SK-N-SH (cell line): ENCODE data around the gene CNTN2. TPM values are rescaled to one million over a fixed set of nuclear protein-coding genes. Genes with fewer than 3 reads are reported as not detected.

Experiments
- CTCF ChIA-PET: fragments of 300-600, 350-600 bp; formaldehyde crosslinking; extraction: SDS; loops from one replicate; lab custom pipeline; 2021; lab: Yijun Ruan, JAX
- POLR2A ChIA-PET: fragments of 350-600 bp; sonication (Branson Sonifier 250); formaldehyde crosslinking; extraction: SDS; loops from one replicate; lab custom pipeline; 2020; ENCODE audit warnings: antibody characterized with exemption, inconsistent platforms; lab: Yijun Ruan, JAX
- DNase-seq: peaks from one replicate; pipeline ENCODE4 v3.0.0; 2012
- H2AFZ ChIP-seq: fragments of 200-600 bp; sonication (generic); 2 replicates; pipeline ENCODE4 v1.8.1; 2016; ENCODE audit warnings: antibody characterized with exemption, mild to moderate bottlenecking, low read depth
- H3F3A ChIP-seq: fragments of 200-600 bp; sonication (generic); replicated peaks from 2 replicates; pipeline ENCODE3; 2016; ENCODE audit warnings: antibody characterized with exemption, mild to moderate bottlenecking; ENCODE audit not compliant: insufficient read depth
- H3K27ac ChIP-seq, 2 experiments: fragments of 200-500 bp in 1 of 2; fragments of 200-600 bp in 1 of 2; sonication (Bioruptor generic) in 1 of 2; sonication (generic), shearing (Covaris generic) in 1 of 2; 2 replicates each; pipeline versions ENCODE4 v1.5.1 to v1.6.1; 2014 to 2016; ENCODE audit warnings: low read depth in 2 of 2, inconsistent platforms in 1 of 2, low read length in 1 of 2, mild to moderate bottlenecking in 1 of 2, mixed read lengths in 1 of 2
- H3K27me3 ChIP-seq: fragments of 200-600 bp; sonication (generic), shearing (Covaris generic); 2 replicates; pipeline ENCODE4 v1.6.1; 2016; ENCODE audit warnings: mixed run types; ENCODE audit not compliant: insufficient read depth
- H3K36me3 ChIP-seq, 2 experiments: fragments of 200-500 bp in 1 of 2; fragments of 200-600 bp in 1 of 2; sonication (Bioruptor generic) in 1 of 2; sonication (generic) in 1 of 2; replicated peaks in 1 of 2; 2 replicates each; pipeline versions ENCODE3 to v1.5.1; 2014 to 2016; ENCODE audit warnings: low read length in 1 of 2, mild to moderate bottlenecking in 1 of 2; ENCODE audit not compliant: insufficient read depth in 2 of 2, control insufficient read depth in 1 of 2
- H3K4me1 ChIP-seq, 2 experiments: fragments of 200-500 bp in 1 of 2; fragments of 200-600 bp in 1 of 2; sonication (Bioruptor generic) in 1 of 2; sonication (generic), shearing (Covaris generic) in 1 of 2; 2 replicates each; pipeline versions ENCODE4 v1.5.1 to v1.6.1; 2014 to 2016; ENCODE audit warnings: low read depth in 1 of 2, low read length in 1 of 2, mixed run types in 1 of 2; ENCODE audit not compliant: insufficient read depth in 2 of 2, control insufficient read depth in 1 of 2
- H3K4me2 ChIP-seq: fragments of 200-600 bp; sonication (generic), shearing (Covaris generic); 2 replicates; pipeline ENCODE4 v1.6.1; 2017; ENCODE audit warnings: mixed run types
- H3K4me3 ChIP-seq, 2 experiments: fragments of 200-500 bp in 1 of 2; fragments of 200-600 bp in 1 of 2; sonication (Bioruptor generic) in 1 of 2; sonication (generic), shearing (Covaris generic) in 1 of 2; 2 replicates each; pipeline versions ENCODE4 v1.5.1 to v1.8.1; 2014 to 2016; ENCODE audit warnings: low read depth in 2 of 2, inconsistent platforms in 1 of 2, low read length in 1 of 2, mild to moderate bottlenecking in 1 of 2, mixed read lengths in 1 of 2, moderate library complexity in 1 of 2
- H3K79me2 ChIP-seq: fragments of 200-600 bp; sonication (generic); 2 replicates; pipeline ENCODE4 v1.8.1; 2017; ENCODE audit warnings: mild to moderate bottlenecking; ENCODE audit not compliant: insufficient read depth
- H3K9ac ChIP-seq: fragments of 200-600 bp; sonication (generic); 2 replicates; pipeline ENCODE4 v1.6.1; 2017; ENCODE audit warnings: mixed run types
- H3K9me2 ChIP-seq: fragments of 200-600 bp; sonication (generic); 2 replicates; pipeline ENCODE4 v1.6.1; 2017; ENCODE audit warnings: mixed run types
- H3K9me3 ChIP-seq: fragments of 200-600 bp; sonication (generic); 2 replicates; pipeline ENCODE4 v1.6.1; 2017; ENCODE audit warnings: mixed run types, mild to moderate bottlenecking, moderate library complexity
- H4K20me1 ChIP-seq: fragments of 200-600 bp; sonication (generic); 2 replicates; pipeline ENCODE4 v1.6.1; 2017; ENCODE audit warnings: mild to moderate bottlenecking, mixed run types; ENCODE audit not compliant: insufficient read depth
- EZH2phosphoT487 ChIP-seq: fragments of 200-600 bp; sonication (generic); IDR thresholded peaks from 2 replicates; pipeline ENCODE4 v1.6.1; 2017; ENCODE audit warnings: low read depth, mixed run types, mild to moderate bottlenecking, antibody characterized with exemption, moderate library complexity, borderline replicate concordance
- GABPA ChIP-seq: IDR thresholded peaks from 2 replicates; pipeline ENCODE4 v1.4.0; 2012; ENCODE audit warnings: low read depth, mild to moderate bottlenecking
- JUND ChIP-seq: IDR thresholded peaks from 2 replicates; pipeline ENCODE4 v1.4.0; 2012
- MAX ChIP-seq: IDR thresholded peaks from 2 replicates; pipeline ENCODE4 v1.4.0; 2012; ENCODE audit warnings: low read depth
- PBX3 ChIP-seq: IDR thresholded peaks from 2 replicates; pipeline ENCODE4; 2012
- RFX5 ChIP-seq: IDR thresholded peaks from 2 replicates; pipeline ENCODE4 v1.6.1; 2012; ENCODE audit warnings: mild to moderate bottlenecking, improper control_type of control experiment, low read length
- TEAD4 ChIP-seq: IDR thresholded peaks from 2 replicates; pipeline ENCODE4 v1.4.0; 2012; ENCODE audit warnings: mild to moderate bottlenecking, borderline replicate concordance; ENCODE audit not compliant: insufficient read depth
- USF1 ChIP-seq: IDR thresholded peaks from 2 replicates; pipeline ENCODE4 v1.4.0; 2012; ENCODE audit warnings: low read depth, borderline replicate concordance
- YY1 ChIP-seq: IDR thresholded peaks from 2 replicates; pipeline ENCODE4 v1.4.0; 2012; ENCODE audit warnings: low read depth, mild to moderate bottlenecking
- WGBS: methylation state at CpG from one replicate; pipeline ENCODE4 v1.1.6; 2017; ENCODE audit warnings: low lambda C conversion rate; 5-methylcytosine and 5-hydroxymethylcytosine counted together
- polyA plus RNA-seq, 3 experiments: library from polyadenylated mRNA; depleted of rRNA; stranded (reverse); fragments of >200 nt; gene quantifications; 2 replicates each; pipeline ENCODE4 v1.2.3, GENCODE V29; 2012

CNTN2 gene
- polyA plus RNA-seq, 1 of the 3 experiments (the other 2 are of a cell fraction), result 0.02 TPM

GRCh38 chr1:205091043-205091740, 48.2 kb downstream of the CNTN2 start:
- Histone ChIP-seq H3K27me3 (no peaks in the 10 kb centered on the region), H4K20me1 (no peaks in the 10 kb centered on the region), H3K27ac (0 out of 4 replicates have a peak overlapping the region, but pooled peaks of 1 of the 2 experiments have one; percentile 6), H3K4me3 (no peak overlapping the region), H3F3A (no peaks in the 10 kb centered on the region), H3K36me3 (peaks cover 37 to 64% of the 10 kb centered on the region in 2 experiments), H3K9me3 (no peaks in the 10 kb centered on the region), H3K4me2 (no peak overlapping the region), H3K9me2 (no peaks in the 10 kb centered on the region), H2AFZ (no peak overlapping the region), H3K9ac (no peak overlapping the region), H3K4me1 (peaks cover 0 to 4% of the 10 kb centered on the region in 2 experiments; a peak in 1 of 4 replicates), H3K79me2 (no peaks in the 10 kb centered on the region)
- DNase-seq, result peak; percentile 49
- TF ChIP-seq JUND (no peak), RFX5 (no peak), USF1 (no peak), YY1 (no peak), MAX (no peak), PBX3 (no peak), EZH2phosphoT487 (no peak)
- 95% methylated on average over 4 of the region's 4 CpGs for WGBS
- CTCF ChIA-PET, result interaction anchor here (1.1 to 2.3 kb wide), 7 partner anchors 14 to 182 kb away, joined by 3 to 6 read pairs (median 4); no protein-coding TSS in a partner anchor
- POLR2A ChIA-PET, result no interaction called here

GRCh38 chr1:205095422-205095821, 52.4 kb downstream of the CNTN2 start:
- Histone ChIP-seq H3K27me3 (no peaks in the 10 kb centered on the region), H3K9me2 (no peaks in the 10 kb centered on the region), H4K20me1 (no peaks in the 10 kb centered on the region), H3K36me3 (peaks cover 68 to 80% of the 10 kb centered on the region in 2 experiments), H3K4me3 (no peak overlapping the region), H3K4me2 (no peak overlapping the region), H3K4me1 (peaks cover 0 to 4% of the 10 kb centered on the region in 2 experiments; a peak in 1 of 4 replicates), H3K9me3 (no peaks in the 10 kb centered on the region), H3F3A (no peaks in the 10 kb centered on the region), H3K27ac (no peak overlapping the region), H3K9ac (no peak overlapping the region), H2AFZ (no peak overlapping the region), H3K79me2 (no peaks in the 10 kb centered on the region)
- TF ChIP-seq GABPA (no peak), TEAD4 (no peak)
- ChIA-PET CTCF (interaction anchor here (1.0 to 3.1 kb wide), 3 partner anchors 9 to 46 kb away, joined by 3 to 7 read pairs (median 5); no protein-coding TSS in a partner anchor), POLR2A (no interaction called here)
- no peak for DNase-seq
